LHCN-M2 (cell line): ENCODE data around the gene CPLANE2. TPM values are rescaled to one million over a fixed set of nuclear protein-coding genes. Genes with fewer than 3 reads are reported as not detected.
"Not testable (repeated sequence)": the region's sequence is repeated elsewhere in the genome, so short reads cannot be mapped to it uniquely, and the experiment has no call there.

Experiments used
- DNase-seq: peaks from one replicate; pipeline ENCODE4 v3.0.0-alpha.2; 2012; ENCODE audit warnings: low read depth
- polyA plus RNA-seq: library from polyadenylated mRNA; unstranded; fragments of >200 nt; gene quantifications from one replicate; pipeline ENCODE4 v1.2.1, GENCODE V29; 2012; ENCODE audit warnings: missing spikeins
- total RNA-seq: library from RNA; depleted of rRNA; stranded (reverse); fragments of >200 nt; gene quantifications from 2 replicates; pipeline ENCODE4 v1.2.3, GENCODE V29; 2014; rRNA removed

The CPLANE2 gene
- total RNA-seq: 5.2 and 7.1 TPM in 2 replicates
- 5.4 TPM for polyA plus RNA-seq

GRCh38 chr1:16236511-16237342, at the start of gene CPLANE2:
Gene CPLANE2, minus strand, starts transcription at chr1:16237183. Its CDS starts 441 bp downstream, at chr1:16236742.
- peak; percentile 83 for DNase-seq

- no peak for DNase-seq
Measured at GRCh38 chr1:16286122-16286521, 49.1 kb upstream of the CPLANE2 start.

GRCh38 chr1:16281765-16282164, 44.8 kb upstream of the CPLANE2 start:
- DNase-seq: no peak

GRCh38 chr1:16279186-16279585, 42.2 kb upstream of the CPLANE2 start:
- DNase-seq: no peak

GRCh38 chr1:16276302-16277030, 39.5 kb upstream of the CPLANE2 start:
- DNase-seq: no peak

GRCh38 chr1:16275591-16275990, 38.6 kb upstream of the CPLANE2 start:
- peak; percentile 17 for DNase-seq

- DNase-seq: no peak
Measured at GRCh38 chr1:16267690-16268180, 30.8 kb upstream of the CPLANE2 start.

GRCh38 chr1:16266411-16267118, 29.6 kb upstream of the CPLANE2 start:
- DNase-seq: peak; percentile 83

- DNase-seq: no peak
Measured at GRCh38 chr1:16262067-16262466, 25.1 kb upstream of the CPLANE2 start.

- DNase-seq: no peak
Measured at GRCh38 chr1:16260814-16261213, 23.8 kb upstream of the CPLANE2 start.

- DNase-seq: no peak
Measured at GRCh38 chr1:16258591-16259135, 21.7 kb upstream of the CPLANE2 start.

- DNase-seq: no peak
Measured at GRCh38 chr1:16257968-16258367, 21.0 kb upstream of the CPLANE2 start.

GRCh38 chr1:16257556-16257955, 20.6 kb upstream of the CPLANE2 start:
- not testable (repeated sequence) for DNase-seq

- no peak for DNase-seq
Measured at GRCh38 chr1:16256478-16256877, 19.5 kb upstream of the CPLANE2 start.

- peak; percentile 85 for DNase-seq
Measured at GRCh38 chr1:16254263-16254928, 17.4 kb upstream of the CPLANE2 start.

- no peak for DNase-seq
Measured at GRCh38 chr1:16253332-16253922, 16.4 kb upstream of the CPLANE2 start.

- no peak for DNase-seq
Measured at GRCh38 chr1:16252912-16253311, 15.9 kb upstream of the CPLANE2 start.

GRCh38 chr1:16251381-16251780, 14.4 kb upstream of the CPLANE2 start:
- no peak for DNase-seq

GRCh38 chr1:16250524-16251251, 13.7 kb upstream of the CPLANE2 start:
- DNase-seq: peak; percentile 66
